Endothelial cell (in vitro differentiated cells): Measurements from ENCODE around the gene DDX55. TPM values are rescaled to one million over a fixed set of nuclear protein-coding genes. Genes with fewer than 3 reads are reported as not detected.

Experiments
- DNase-seq: peaks from one replicate; pipeline ENCODE4 v3.0.0; 2021; ENCODE audit warnings: low spot score
- H3K27ac Mint-ChIP-seq: one replicate; pipeline ENCODE4 v1.8.0; 2021; ENCODE audit warnings: mixed read lengths, inconsistent platforms; ENCODE audit not compliant: unreplicated experiment
- H3K27me3 Mint-ChIP-seq: one replicate; pipeline ENCODE4 v1.8.0; 2021; ENCODE audit warnings: mild to moderate bottlenecking, moderate library complexity, mixed read lengths, inconsistent platforms; ENCODE audit not compliant: unreplicated experiment
- H3K36me3 Mint-ChIP-seq: one replicate; pipeline ENCODE4 v1.8.0; 2021; ENCODE audit warnings: mild to moderate bottlenecking, low read depth, mixed read lengths, inconsistent platforms; ENCODE audit not compliant: unreplicated experiment
- H3K4me1 Mint-ChIP-seq: one replicate; pipeline ENCODE4 v1.8.0; 2021; ENCODE audit warnings: mild to moderate bottlenecking, mixed read lengths, inconsistent platforms; ENCODE audit not compliant: unreplicated experiment
- H3K4me3 Mint-ChIP-seq: one replicate; pipeline ENCODE4 v1.8.0; 2021; ENCODE audit warnings: mild to moderate bottlenecking, mixed read lengths, inconsistent platforms; ENCODE audit not compliant: unreplicated experiment
- H3K9me3 Mint-ChIP-seq: one replicate; pipeline ENCODE4 v1.8.0; 2021; ENCODE audit warnings: mixed read lengths, inconsistent platforms; ENCODE audit not compliant: unreplicated experiment
- total RNA-seq: library from RNA; stranded (reverse); fragmentation: NEBNext Ultra II Directional; extraction: Animal tissue kit (Norgen Biotek cat#: 25700); gene quantifications from one replicate; pipeline ENCODE4 v1.2.1, GENCODE V29; 2021; ENCODE audit not compliant: unreplicated experiment
- TF ChIP-seq, protein P1 (sequence below): fragments of 200-600 bp; sonication (generic); IDR thresholded peaks from one replicate; pipeline ENCODE4 v1.5.0; 2021; ENCODE audit warnings: antibody characterized with exemption; ENCODE audit not compliant: unreplicated experiment

DDX55 gene
- total RNA-seq, 1 donor from 2014 or later = 16.8 TPM

DNA sequence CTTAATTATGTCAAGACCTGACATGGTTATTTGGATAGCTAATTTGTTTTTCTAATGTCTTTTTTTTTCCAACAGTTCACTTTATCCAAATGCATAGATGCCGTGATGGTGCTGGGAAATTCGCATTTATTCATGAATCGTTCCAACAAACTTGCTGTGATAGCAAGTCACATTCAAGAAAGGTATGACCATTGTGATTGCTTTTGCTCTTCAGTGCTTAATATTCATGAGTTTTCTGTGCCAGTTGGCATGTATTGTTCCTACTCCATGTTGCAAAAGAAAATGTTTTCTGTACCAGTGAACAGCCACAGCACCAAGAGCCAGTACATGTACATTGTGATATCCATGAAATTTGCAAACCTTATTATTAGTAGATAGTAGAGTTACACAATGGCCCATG, 43.5 kb downstream of the DDX55 start:
- H3K9me3 Mint-ChIP-seq = no peaks in the 10 kb centered on the region
- H3K4me1 Mint-ChIP-seq = no peaks in the 10 kb centered on the region
- TF ChIP-seq, protein P1, sequence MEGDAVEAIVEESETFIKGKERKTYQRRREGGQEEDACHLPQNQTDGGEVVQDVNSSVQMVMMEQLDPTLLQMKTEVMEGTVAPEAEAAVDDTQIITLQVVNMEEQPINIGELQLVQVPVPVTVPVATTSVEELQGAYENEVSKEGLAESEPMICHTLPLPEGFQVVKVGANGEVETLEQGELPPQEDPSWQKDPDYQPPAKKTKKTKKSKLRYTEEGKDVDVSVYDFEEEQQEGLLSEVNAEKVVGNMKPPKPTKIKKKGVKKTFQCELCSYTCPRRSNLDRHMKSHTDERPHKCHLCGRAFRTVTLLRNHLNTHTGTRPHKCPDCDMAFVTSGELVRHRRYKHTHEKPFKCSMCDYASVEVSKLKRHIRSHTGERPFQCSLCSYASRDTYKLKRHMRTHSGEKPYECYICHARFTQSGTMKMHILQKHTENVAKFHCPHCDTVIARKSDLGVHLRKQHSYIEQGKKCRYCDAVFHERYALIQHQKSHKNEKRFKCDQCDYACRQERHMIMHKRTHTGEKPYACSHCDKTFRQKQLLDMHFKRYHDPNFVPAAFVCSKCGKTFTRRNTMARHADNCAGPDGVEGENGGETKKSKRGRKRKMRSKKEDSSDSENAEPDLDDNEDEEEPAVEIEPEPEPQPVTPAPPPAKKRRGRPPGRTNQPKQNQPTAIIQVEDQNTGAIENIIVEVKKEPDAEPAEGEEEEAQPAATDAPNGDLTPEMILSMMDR = no peak
- no peaks in the 10 kb centered on the region for H3K27me3 Mint-ChIP-seq
- no peak for DNase-seq
- H3K27ac Mint-ChIP-seq = no peak overlapping the region
- peaks cover 6% of the 10 kb centered on the region for H3K36me3 Mint-ChIP-seq
- no peak overlapping the region for H3K4me3 Mint-ChIP-seq

DNA sequence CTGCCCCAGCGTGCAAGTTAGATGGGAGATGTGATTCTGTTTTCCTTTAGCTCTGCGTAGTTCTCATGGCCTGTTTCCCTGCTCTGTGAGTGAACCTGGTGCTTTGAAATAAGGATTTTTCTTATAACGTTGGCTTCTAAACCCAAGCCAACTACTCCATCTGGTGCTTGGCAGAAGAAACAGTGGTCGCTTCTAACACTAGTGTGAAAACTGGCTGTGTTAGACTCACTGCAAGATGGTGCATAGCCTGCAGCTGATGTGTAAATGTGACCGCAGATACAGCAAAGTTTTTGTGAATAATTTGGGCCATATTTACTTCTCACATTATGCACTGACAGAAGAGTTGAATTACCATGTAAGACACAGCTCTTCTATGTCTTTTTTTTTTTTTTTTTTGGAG, 44.0 kb downstream of the DDX55 start:
- Mint-ChIP-seq H3K4me1 (no peaks in the 10 kb centered on the region), H3K27ac (no peak overlapping the region), H3K9me3 (no peaks in the 10 kb centered on the region), H3K36me3 (peaks cover 6% of the 10 kb centered on the region), H3K27me3 (no peaks in the 10 kb centered on the region), H3K4me3 (no peak overlapping the region)
- TF ChIP-seq, protein P1 = no peak
- DNase-seq = no peak

DNA sequence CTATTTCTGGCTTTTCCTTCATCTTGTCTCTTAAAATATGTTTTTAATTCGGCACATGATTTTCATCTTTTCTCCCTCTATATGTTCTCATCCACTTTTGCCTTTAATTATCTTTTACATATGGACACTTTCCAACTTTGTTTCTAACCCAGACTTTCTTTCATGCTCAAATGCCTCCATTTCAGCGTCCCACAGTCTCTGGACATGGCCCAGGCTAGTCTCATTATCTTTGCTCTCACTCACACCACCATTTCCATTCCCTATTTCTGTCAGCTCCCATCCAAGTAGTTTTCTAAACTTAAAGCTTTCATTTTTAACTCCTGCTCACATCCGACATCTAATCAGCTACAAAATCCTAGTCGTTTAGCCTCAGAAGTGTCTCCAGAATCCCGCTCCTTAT, 46.5 kb downstream of the DDX55 start:
- Mint-ChIP-seq H3K9me3 (no peaks in the 10 kb centered on the region), H3K36me3 (peaks cover 10% of the 10 kb centered on the region), H3K4me3 (no peak overlapping the region), H3K27ac (no peak overlapping the region), H3K4me1 (no peaks in the 10 kb centered on the region), H3K27me3 (peaks cover 2% of the 10 kb centered on the region)
- TF ChIP-seq, protein P1 = no peak
- DNase-seq = no peak

DNA sequence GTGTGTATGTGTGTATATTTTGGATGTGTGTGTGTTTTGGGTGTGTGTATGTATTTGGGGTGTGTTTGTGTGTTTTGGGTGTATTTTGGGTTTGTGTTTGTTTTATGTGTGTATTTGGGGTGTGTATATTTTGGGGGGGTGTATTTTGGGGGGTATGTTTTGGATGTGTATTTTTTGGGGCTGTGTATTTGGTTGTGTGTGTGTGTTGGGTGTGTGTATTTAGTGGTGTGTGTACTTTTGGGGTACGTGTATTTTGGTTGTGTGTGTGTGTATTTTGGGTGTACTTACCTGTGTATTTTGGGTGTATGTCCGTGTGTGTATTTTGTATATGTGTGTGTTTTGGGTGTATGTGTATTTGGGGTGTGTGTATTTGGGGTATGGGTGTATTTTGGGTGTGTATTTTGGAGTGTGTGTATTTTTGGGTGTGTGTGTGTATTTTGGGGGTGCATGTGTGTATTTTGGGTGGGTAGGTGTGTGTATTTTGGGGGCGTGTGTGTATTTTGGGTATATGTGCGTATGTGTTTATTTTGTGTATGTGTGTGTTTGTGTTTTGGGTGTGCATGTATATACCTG, 52.3 kb downstream of the DDX55 start:
- no peak for DNase-seq
- Mint-ChIP-seq H3K36me3 (peaks cover 5% of the 10 kb centered on the region), H3K27ac (no peak overlapping the region), H3K9me3 (no peaks in the 10 kb centered on the region), H3K4me3 (no peak overlapping the region), H3K4me1 (no peaks in the 10 kb centered on the region), H3K27me3 (peaks cover 2% of the 10 kb centered on the region)
- TF ChIP-seq, protein P1 = no peak

DNA sequence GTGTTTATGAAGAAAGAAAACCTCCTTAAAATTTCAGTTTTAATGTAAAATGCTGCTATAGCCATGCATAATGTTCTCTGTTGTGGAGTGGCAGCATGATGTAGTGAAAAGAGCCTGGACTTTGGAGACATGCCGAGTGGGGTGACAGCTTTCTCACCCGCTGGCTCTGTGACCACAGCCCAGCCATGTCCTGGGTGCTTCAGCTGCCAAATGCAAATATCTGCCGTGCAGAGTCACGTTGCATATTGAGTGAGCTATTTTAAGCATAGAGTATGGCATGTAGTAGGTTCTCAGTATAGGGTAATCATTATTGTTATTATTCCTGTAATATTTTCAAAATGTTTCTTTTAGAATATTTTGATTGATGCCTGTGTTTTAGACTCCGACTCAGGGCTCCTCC, 53.5 kb downstream of the DDX55 start:
- Mint-ChIP-seq H3K4me1 (no peaks in the 10 kb centered on the region), H3K27me3 (peaks cover 2% of the 10 kb centered on the region), H3K9me3 (no peaks in the 10 kb centered on the region), H3K4me3 (no peak overlapping the region), H3K27ac (no peak overlapping the region), H3K36me3 (peaks cover 5% of the 10 kb centered on the region)
- TF ChIP-seq, protein P1 = no peak
- no peak for DNase-seq
